EH (cell line): ENCODE measurements around the gene AMZ1.
"Not testable (repeated sequence)": the region's sequence is repeated elsewhere in the genome, so short reads cannot be mapped to it uniquely, and the experiment has no call there.

Experiments
- DNase-seq: peaks from one replicate; pipeline ENCODE4 v3.0.0-alpha.2; 2015; ENCODE audit warnings: low read depth

Gene AMZ1

DNA sequence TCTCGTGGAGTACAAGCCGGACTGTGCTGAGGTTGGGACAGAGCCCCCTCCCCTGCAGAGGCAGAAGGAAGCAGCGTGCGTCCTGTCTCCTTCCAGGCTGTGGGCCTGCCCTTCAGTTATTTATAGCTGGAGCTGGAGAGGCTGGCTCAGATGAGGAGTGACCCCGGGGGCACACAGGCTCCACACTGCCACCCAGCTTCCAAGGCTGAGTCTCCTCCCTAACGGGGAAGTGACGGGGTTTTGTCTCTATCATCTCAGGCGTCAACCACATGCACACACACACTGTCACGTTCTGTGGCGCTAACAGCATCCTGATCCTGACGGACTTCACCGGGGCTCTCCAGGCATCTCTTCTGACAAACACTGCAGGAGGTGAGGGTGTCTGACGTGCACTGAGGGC is 25.4 kb downstream of the AMZ1 start:
- DNase-seq: no peak

DNA sequence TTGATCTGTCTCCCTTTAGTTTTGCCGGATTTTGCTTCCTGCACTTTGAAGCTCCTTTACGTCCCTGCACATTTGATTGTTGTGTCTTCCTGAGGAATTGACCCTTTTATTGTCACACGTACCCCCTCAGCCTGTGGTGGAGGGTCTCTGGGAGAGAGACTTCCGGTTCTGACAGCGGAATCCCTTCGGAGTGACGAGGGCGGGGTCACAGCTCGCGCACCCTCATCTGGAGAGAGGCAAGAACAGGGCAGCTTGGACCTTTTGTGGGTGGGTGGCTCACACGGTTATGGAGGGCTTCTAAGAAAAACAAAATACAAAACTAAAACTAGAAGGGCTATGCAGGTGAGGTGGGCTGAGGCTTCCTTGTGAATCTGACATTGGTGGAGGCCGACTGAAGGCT is 26.0 kb downstream of the AMZ1 start:
- no peak for DNase-seq

DNA sequence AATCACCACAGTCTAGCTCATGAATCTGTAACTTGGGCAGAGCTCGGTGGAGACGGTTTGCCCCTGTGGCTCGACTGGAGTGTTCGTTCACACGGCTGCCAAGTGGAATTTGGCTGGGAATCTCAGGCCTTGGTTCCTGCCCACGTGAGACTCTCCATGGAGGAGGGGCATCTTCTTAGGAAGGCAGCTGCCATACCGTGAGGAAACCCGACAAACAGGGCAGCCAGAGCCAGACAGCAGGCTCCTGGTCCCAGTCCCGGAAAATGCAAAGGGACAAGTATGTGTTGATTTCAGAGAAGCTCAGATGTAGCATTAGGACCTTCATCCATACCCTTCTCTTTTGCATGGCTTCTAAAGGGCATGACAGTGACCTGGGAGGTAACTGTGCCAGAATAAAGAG is 26.6 kb downstream of the AMZ1 start:
- DNase-seq: no peak

DNA sequence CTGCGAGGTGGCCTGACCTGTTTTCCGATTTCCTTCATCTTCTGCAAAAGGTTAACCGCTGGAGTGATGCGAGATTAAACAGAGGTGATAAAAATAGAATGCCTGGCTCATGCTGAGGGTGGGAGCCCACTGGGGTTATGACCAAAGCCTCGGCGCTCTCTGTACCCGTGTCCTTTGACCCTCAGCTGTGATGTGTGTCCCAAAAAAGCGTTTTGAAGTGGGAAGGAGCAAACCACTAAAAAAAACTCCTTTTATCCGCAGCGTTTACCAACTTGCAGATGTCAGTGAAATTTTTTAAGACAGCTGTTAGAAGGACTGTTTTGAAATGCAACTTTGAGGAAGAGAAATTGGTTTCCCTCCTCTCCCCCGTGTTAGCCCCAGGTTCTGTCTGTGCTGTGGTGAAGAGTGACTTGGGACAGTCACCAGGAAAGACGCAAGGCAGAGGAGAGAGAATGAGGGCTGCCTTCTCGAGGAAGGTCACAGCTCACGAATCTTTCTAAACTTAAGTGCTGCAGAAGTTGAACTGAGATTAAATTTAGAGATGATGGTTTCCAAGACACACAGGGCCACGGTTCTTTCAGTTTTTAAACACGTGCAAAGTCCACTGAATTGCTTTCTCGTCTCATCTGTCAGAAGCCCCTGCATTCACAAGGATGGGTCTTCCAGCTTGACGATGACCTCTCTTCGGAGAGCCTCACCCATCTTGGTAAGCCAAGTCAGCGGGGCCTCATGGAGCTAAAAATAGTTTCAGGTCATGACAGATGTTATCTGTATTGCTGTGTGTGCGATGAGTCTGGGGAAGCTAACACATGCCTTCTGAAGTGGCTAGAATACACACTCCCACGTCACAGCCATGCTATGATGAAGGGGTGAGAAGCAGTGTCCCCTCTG is 27.6 kb downstream of the AMZ1 start:
- DNase-seq: peak; percentile 8

DNA sequence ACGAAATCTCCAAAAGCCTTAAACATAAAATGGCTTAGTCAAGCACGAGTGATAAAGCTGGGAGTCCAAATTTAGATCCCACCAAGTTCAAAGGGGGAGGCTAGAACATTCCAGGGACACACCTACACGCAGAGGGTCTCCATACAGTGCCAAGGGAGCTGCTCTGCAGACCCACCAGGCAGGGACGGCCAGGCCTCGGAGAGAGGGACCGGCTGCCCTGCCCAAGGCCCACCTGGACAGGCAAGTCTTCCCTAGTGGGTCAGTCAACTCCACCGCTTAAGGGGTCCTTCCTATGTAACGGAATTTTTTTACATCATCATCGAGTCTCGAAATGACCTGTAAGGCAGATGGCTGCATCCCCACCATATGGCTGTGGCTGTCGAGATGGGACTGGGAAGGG is 28.5 kb downstream of the AMZ1 start:
- no peak for DNase-seq

DNA sequence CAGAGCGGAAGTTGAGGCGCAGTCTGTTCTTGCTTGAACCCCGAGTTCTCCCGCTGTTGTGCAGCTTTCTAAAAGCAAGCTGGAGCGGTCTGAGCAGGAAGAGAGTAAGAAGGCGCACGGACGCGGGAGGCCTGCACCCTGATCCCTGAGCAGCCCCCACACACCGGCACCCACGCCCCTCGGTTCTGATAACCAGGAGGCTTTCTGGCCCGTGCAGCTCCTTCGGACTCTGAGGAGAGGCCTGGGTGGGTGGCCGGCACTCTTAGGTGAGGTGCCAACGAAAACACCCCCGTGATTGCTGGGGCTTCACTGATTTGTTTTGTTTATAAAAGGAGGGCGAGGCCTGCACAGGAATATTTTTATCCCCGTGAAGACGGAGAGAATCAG is 28.9 kb downstream of the AMZ1 start:
- no peak for DNase-seq

DNA sequence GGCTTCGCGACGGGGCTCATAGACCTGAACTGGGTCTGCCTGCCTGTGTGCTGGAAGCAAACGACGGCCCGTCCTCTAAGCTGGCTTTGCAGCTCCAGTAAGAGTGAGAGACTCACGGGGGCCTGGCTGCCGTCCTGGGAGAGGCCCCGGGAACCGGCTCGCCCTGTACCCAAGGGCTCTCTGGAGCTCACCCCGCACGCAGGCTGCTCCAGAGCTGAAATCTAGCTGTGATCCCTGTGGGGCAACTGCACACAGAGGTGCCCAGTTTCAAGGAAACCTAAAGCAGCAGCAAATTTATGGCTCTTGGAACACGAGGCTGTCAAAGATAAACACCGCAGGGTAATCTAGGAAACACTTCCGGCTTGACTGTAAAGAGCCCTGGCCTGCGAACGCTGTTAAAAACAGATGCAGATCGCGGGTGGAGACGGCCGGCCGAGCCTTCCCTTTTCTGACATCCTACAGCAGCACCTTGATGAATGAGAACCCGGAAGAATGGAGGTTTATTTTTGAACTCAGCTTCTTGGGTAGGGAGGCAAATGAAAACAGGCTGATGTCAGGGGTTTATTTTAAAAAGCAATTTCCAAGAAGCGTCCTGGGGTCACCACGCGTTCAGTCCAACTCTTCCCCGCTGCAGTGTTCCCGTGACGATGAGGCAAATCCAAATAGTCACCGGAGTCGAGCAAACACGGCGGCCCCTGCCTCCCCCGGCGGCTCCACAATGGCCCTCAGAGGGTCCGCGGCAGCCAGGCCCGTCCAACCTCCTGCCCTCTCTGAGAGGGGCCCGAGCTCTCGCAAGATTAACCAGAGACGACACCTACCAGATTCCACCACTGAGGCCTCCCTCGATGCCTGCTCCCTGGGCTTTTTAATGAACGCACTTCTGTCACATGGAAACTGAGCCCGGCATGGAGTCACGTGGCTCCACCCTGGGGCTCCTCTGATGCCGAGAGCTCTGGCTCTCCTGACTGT is 29.6 kb downstream of the AMZ1 start:
- DNase-seq: peak; percentile 67

DNA sequence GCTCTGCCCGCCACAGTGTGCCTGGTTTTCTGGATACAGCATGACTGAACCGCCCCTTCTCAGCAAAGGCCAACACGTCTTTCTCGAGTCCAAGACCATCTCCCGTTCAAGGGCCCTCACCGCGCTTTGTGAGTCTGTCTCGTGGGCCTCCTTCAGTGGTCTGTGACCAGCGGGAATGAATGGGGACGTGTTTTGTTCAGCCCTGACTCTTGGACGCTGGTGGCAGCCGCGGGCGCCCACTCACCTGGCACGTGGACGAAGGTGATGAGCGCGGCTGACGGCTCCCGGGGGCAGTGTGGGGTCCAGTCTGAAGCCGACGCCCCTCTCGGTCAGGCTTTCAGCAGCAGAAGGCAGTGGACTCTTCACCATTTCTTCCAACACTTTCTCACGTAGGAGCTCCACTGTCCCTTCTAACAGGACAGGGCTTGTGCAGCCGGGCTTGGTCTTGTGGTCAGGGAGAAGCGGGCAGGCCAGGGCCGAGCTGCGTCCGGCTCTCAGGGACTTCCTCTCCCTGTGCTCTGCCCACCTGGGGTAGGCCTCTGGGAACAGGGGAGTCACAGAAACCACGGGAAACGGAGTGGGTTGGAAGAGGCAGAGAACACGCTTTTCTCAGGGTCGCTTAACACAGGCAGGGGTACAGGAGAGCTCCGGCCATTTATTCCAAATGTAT is 30.4 kb downstream of the AMZ1 start:
- no peak for DNase-seq

DNA sequence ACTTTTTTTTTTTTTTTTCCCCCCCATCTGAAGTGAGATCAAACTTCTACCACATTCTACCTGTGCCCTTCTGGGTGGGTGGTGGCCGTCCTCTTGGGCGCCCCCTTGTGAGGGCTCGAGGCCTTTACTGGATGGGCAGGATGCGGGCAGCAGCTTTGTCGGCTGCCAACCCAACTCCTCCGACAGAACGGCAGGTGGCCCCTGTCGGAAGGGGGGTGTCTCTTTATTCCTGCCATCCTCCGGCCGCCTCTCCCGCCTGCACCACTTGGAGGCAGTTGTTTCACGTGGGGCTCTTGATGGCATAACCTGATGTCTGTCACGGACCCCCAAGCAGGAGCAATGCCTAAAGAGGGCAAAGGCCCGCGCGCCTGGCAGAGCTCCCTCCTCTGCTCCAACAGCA is 31.0 kb downstream of the AMZ1 start:
- DNase-seq: no peak

DNA sequence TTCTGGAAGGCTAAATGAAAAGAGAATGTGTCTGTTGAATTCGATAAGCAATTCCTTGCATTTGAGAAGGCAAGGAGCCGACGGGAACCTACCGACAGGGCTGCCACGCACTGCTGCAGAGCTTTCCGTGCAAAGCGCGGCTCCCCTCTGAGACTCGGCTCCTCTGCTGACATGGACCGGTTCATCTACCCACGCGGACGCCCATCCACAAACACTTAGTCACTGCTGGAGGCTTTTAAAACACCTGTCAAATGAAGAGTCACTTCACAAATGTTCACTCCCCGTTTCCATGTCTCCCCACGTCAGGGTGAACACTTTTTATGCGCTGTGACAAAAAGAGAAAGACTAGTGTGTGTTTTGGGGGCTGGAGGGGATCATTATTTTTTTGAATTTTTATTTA is 32.0 kb downstream of the AMZ1 start:
- no peak for DNase-seq

DNA sequence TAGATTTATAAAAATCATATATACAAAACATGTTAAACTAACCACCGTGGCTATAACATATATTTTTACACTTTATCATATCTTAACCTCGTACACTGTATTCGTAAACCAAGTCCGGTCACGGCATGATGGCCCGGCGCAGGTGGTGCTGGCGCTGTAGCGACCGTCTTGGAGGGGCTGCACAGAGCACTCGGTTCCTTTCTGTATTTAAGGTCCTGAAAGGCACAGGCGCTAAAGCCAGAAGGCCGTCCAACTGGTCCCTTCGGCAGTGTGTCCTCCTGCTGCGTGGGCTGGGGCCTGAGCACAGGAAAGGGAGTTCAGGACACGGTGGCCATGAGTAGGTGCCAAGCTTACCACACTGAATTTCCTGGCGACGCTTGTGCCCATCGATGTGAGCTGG is 33.8 kb downstream of the AMZ1 start:
- no peak for DNase-seq

DNA sequence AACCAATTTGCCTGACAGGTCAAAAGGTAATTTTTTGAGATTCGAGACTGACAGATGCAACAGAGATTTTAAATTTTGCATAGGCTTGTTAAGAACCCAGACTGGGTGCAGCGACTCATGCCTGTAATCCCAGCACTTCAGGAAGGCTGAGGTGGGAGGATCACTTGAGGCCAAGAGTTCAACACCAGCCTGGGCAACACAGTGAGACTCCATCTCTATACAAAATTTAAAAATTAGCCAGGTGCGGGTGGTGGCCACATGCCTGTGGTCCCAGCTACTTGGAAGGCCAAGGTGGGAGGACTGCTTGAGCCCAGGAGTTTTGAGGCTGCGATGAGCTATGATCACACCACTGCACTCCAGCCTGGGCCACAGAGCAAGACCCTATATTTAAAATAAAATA is 34.6 kb downstream of the AMZ1 start:
- DNase-seq: no peak

DNA sequence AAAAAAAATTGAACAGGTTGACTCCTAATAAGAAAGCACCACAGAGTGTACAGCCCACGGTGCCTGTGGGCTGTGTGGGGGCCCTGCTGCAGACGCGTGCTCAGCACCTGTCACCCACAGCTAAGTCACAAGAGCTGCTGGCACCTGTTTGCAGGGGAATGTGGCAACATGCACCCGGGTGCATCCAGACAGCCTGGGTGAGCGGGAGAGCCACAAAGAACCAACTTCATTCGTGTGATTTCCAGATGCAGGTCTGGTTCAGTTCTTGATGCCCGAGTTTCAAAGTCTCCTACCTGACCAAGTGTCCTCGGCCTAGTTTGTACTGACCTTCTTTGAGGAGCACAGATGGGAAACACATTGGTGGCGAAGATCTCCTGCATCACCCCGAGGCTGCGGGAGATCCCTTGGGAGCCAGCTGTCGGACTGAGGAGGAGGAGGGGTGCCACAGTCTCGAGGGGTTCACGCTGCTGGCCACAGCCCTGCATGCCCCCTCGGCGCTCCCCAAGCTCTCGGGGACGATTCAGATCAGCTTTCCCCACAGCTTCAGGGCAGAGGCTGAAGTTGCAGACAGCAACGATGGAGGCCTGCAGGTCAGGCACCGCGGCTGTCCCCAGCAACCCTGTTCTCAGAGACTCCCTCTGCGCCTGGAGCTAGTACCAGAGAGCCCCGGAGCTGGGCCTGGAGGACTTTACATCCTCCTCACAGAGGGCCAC is 35.3 kb downstream of the AMZ1 start:
- no peak for DNase-seq

DNA sequence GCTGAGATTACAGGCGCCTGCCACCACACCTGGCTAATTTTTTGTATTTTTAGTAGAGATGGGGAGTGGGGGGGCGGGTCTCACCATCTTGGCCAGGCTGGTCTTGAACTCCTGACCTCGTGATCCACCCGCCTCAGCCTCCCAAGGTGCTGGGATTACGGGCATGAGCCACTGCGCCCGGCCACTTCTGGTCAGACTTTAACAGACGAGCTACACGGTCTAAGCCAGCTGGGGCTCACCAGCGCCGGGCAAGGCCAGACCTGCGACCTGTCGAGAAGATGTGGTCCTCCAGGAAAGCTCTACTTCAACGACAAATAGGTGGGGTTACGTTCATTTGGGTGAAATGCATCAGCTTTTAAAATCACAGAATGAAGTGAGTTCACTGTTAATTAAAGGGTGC is 36.0 kb downstream of the AMZ1 start:
- DNase-seq: not testable (repeated sequence)

DNA sequence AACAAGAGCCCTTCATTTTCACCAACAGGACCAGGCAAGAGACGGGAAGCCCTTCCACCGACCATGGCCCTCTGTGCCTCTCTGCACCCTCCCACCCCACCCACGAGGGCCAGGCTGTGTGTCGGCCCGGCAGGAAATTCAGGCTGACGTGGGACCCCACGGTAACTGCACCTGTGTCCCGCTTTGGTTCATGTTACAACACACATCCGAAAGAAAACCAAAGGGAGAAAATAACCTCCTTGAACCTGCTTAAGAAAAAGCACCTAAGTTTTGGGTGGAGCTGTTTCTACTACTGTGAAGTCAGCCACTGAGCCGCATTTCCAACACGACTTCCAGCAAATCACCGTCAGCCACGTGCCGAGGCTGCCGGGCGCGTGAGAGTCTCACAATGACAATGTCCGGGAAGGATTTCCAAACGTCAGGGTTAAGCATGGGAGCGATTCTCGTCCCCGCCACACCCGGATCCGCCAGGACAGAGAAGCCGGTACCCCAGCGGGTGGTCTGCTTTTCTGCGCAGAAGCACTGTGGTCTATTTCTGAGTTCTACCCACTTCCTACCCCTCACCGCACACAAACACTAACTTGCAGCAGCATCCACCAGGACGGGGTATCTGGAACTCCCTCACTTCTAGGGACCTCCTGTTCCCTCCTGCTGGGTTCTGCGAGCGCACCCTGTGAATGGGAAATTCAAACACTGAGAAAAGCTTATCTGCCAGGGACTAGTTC is 36.6 kb downstream of the AMZ1 start:
- no peak for DNase-seq

DNA sequence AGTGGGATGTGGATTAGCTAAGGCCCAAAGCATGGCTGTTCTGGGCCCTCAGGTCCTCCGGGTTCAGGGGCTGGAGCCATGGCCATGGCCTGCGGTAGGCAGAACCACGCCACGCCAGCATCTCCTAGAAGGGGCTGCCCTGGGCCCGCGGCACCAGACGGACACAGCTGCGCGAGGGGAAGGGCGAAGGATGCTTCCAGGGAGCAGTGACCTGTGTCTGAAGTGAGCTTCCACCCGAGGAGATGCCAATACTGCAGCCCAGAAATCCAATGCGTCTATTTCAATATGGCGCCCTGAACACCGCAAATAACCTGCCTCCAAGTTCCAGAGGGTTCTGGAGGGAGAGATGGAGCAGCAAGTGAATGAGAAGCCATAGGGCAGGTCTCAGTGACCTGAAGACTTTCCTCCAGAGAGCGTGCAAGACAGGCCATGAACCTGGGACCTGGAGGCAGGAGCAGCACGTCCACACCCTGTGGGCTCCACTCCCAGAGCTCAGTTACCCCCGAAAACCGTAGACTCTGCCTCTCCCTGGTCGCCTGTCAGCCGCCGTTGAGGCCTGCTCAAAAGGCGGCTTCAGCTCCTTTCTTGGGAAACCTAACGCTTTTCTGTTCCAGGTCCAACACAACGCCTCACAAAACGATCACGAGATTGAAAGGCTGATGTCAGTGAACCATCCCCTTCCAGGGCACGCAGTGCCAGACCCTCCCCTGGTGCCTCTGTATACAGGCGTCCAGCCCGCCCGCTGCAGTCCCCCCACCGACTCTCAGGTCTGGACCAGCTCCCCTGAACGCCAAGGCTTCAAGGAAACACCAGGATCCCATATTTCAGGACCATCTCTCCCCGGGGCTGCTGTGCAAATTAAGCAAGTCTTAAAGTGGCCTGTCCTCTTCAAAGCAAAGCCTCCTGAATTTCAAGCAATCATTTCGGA is 37.4 kb downstream of the AMZ1 start:
- DNase-seq: no peak

DNA sequence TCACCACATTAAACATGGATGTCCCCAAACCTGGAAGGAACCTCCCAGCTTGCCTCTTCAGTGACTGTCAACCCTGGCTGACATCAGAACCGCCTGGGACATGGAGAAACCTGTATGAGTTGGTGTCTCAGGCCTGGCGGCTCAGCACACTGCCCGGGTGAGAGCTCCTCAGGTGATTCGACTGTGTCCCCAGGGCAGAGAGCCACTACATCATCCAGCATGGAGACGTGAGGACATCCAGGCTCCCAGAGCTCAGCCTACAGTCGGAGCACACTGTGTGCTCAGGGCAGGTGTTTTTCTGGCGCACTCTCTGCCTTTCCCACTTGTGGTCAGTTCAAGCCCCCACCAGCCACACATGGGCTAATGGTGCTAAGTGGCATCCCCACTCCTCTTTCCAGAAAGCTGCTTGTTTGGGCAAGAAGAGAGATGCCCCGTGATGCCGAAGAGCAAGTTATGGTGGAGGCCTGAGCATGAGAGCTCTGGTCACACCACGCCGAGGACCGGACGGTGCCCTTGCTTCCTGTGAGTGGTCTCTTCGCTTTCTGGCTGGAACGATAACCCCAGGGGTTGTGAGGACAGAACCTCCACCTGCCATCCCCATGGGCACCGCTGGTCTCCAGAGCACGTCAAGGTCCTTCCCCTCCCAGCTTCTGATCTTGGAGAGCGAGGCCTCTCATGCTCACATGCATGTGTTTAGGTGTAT is 38.5 kb downstream of the AMZ1 start:
- no peak for DNase-seq

DNA sequence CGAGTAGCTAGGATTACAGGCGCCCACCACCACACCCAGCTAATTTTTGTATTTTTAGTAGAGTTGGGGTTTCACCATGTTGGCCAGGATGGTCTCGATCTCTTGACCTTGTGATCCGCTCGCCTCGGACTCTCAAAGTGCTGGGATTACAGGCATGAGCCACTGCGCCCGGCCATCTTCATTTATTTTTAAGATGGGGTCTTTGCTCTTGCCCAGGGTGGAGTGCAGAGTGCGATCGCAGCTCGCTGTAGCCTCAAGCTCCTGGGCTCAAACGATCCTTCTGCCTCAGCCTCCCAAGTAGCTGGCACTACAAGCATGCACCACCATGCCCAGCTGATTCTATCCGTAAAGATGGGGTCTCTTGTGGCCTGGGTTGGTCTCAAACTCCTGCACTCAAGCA is 39.2 kb downstream of the AMZ1 start:
- not testable (repeated sequence) for DNase-seq

DNA sequence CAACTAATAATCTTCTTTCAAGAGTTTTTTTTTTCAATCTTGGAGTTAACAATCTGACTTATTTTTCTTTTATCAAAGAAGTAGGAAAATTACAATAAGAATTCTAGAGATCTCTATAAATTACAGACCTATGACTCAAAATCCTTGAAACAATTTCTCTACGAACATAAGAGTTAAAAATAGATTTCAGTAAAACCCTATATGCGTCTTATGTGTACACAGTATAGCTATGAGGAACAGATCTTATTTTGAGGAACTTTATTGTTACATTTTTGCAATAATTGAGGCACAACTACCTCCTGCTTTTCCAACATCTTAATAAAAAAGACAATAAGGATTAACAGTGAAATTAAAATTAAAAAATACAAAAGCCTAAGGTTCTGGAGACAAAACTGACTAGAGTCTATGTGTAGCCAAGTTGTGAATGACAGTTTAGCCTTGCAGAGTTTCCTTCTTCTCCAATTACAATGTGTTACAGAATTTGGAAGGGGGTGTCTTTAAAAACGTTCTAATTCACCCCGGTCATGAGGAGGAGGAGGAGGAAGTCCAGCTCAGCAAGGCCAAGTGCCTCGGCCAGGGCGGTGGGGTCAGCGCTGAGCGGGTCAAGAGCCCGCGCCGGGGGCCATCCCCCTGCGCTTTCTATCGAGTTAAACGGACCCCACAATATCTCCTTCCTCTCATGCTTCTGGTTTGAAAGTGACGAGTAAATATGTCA is 40.5 kb downstream of the AMZ1 start:
- peak; percentile 45 for DNase-seq
